IMR-90 (cell line): ENCODE data around the gene GNAS.

Experiments used
- BHLHE40 ChIP-seq: fragments of 150-350 bp; IDR thresholded peaks from 2 replicates; pipeline ENCODE4 v1.6.1; 2016; ENCODE audit warnings: mild to moderate bottlenecking, low read depth, low read length
- CEBPB ChIP-seq: IDR thresholded peaks from 2 replicates; pipeline ENCODE4 v1.6.1; 2012; ENCODE audit warnings: low read depth, low read length, improper control_type of control experiment
- CTCF ChIP-seq: conservative IDR thresholded peaks from 2 replicates; pipeline ENCODE4 v1.5.1; 2012; ENCODE audit warnings: mild to moderate bottlenecking, low read depth, low read length, improper control_type of control experiment
- ELK1 ChIP-seq: fragments of 150-350 bp; IDR thresholded peaks from 2 replicates; pipeline ENCODE4 v1.6.1; 2016; ENCODE audit warnings: low read depth, mild to moderate bottlenecking, low read length, moderate library complexity, borderline replicate concordance
- FOS ChIP-seq: fragments of 150-350 bp; IDR thresholded peaks from 2 replicates; pipeline ENCODE4 v1.6.1; 2016; ENCODE audit warnings: low read depth, low read length
- MAFK ChIP-seq: IDR thresholded peaks from 2 replicates; pipeline ENCODE4 v1.6.1; 2012; ENCODE audit warnings: low read depth, low read length, improper control_type of control experiment
- MAZ ChIP-seq: IDR thresholded peaks from 2 replicates; pipeline ENCODE4 v1.6.1; 2012; ENCODE audit warnings: low read depth, mild to moderate bottlenecking, low read length, improper control_type of control experiment, moderate library complexity, borderline replicate concordance
- MXI1 ChIP-seq: IDR thresholded peaks from 2 replicates; pipeline ENCODE4 v1.6.1; 2012; ENCODE audit warnings: low read depth, mild to moderate bottlenecking, low read length, moderate library complexity, borderline replicate concordance
- NFE2L2 ChIP-seq: fragments of 150-350 bp; IDR thresholded peaks from 2 replicates; pipeline ENCODE4 v1.6.1; 2016; ENCODE audit warnings: low read depth, mild to moderate bottlenecking, low read length
- POLR2A ChIP-seq: IDR thresholded peaks from 2 replicates; pipeline ENCODE4 v1.6.1; 2012; ENCODE audit warnings: mild to moderate bottlenecking, low read depth, low read length
- RAD21 ChIP-seq: IDR thresholded peaks from 2 replicates; pipeline ENCODE4 v1.6.1; 2012; ENCODE audit warnings: low read length, improper control_type of control experiment
- RCOR1 ChIP-seq: IDR thresholded peaks from 2 replicates; pipeline ENCODE4 v1.6.1; 2012; ENCODE audit warnings: mild to moderate bottlenecking, low read length, improper control_type of control experiment; ENCODE audit not compliant: insufficient replicate concordance
- SMC3 ChIP-seq: fragments of 150-350 bp; IDR thresholded peaks from 2 replicates; pipeline ENCODE4 v1.6.1; 2016; ENCODE audit warnings: low read depth, mild to moderate bottlenecking, antibody characterized with exemption, low read length, moderate library complexity
- USF2 ChIP-seq: fragments of 150-350 bp; IDR thresholded peaks from 2 replicates; pipeline ENCODE4 v1.6.1; 2017; ENCODE audit warnings: mild to moderate bottlenecking, antibody characterized with exemption, low read length, low read depth

- TF ChIP-seq CTCF (no peak), MAZ (no peak), RCOR1 (no peak), CEBPB (no peak), FOS (no peak), RAD21 (no peak), USF2 (no peak), MAFK (no peak), POLR2A (no peak), MXI1 (no peak), SMC3 (no peak), ELK1 (no peak), NFE2L2 (no peak), BHLHE40 (no peak)
These were observed 52.7 kb downstream of the GNAS start for GRCh38 chr20:58905236-58905635.
